ENCODE results near the gene DOCK2. TPM values are rescaled to one million over a fixed set of nuclear protein-coding genes. Genes with fewer than 3 reads are reported as not detected.

The DOCK2 gene
- total RNA-seq, 1 experiment from 2014 or later = 1.4 TPM

GRCh38 chr5:169944115-169944514, 307.0 kb downstream of the DOCK2 start:
- ChIA-PET CTCF (no interaction called here), POLR2A (no interaction called here)
- no peak overlapping the region for H3K4me3 ChIP-seq (ENCODE audit: low read depth in 2 of 2, low read length in 2 of 2)
- no peaks in the 10 kb centered on the region for H3K9me3 ChIP-seq (ENCODE audit: control insufficient read depth, insufficient read depth, low read depth, low read length)
- intact Hi-C loops (cut with micrococcal nuclease; ENCODE audit: unreplicated experiment) (no loop called here), in situ Hi-C loops (cut with HindIII; ENCODE audit: low pct_unique_long_range_greater_than_20kb, low sequenced_read_pairs) (no loop called here)
- H3K27ac ChIP-seq (ENCODE audit: low read length) = no peak overlapping the region
- BruUV-seq (replicated peaks) = no TSS peak
- DNase-seq (ENCODE audit: low read depth, low spot score) = no peak
- no peaks in the 10 kb centered on the region for H3K36me3 ChIP-seq (ENCODE audit: control insufficient read depth, insufficient read depth, low read length)
- no peak for ATAC-seq
- H3K27me3 ChIP-seq (ENCODE audit: control insufficient read depth, insufficient read depth, low read length) = no peaks in the 10 kb centered on the region
- no peak for TF ChIP-seq TCF7L2 (IDR thresholded peaks at IDR 0.05; ENCODE audit: low read depth, low read length)
- no peak for TF ChIP-seq SIN3A (IDR thresholded peaks at IDR 0.05; ENCODE audit: borderline replicate concordance, insufficient read depth, low read depth, low read length)
- TF ChIP-seq CTCF (IDR thresholded peaks at IDR 0.05) = no peak
- TF ChIP-seq REST (IDR thresholded peaks at IDR 0.05; ENCODE audit: insufficient read depth in 1 of 2, low read depth in 2 of 2, low read length in 1 of 2) = no peak
- TF ChIP-seq POLR2AphosphoS5 (IDR thresholded peaks at IDR 0.05; ENCODE audit: low read depth, low read length) = no peak
- peaks cover 5% of the 10 kb centered on the region; the same call in 1 of the 2 replicates for H3K4me1 ChIP-seq (ENCODE audit: control insufficient read depth, insufficient read depth, low read length)

DNA sequence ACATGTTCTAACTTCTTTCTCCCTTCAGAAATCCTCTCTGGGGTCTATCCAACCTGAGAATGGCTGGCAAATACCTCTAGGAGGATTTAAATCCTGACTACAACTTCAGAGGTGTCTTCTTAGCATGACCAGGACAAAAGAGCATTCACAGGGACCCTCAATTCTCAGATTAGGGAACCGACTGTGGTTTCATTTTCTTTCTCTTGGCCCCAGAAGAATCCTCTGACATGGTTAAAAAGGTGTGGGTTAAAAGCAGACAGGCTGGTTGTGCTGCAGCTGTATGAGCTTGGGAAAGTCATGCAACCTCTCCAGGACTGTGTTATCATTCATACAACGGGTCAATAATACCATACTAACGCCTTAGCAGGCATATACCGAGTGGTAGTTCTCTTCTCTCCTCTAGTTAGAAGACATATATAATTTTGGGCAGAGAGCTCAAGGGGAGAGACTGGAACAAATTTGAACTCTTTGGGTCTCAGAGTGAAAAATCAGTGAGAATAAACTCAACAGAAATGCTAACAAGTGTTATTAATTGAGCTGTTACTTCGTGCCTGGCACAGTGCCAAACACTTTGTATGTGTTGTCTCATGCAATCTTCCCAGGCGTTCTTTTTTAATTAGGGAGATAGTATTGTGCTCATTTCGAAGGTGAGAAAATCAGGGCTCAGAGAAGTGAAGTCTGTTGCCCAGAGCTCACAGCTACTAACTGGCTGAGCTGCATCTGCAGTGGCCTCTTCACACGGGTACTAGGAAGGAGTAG, 308.0 kb downstream of the DOCK2 start:
- H3K4me3 ChIP-seq (ENCODE audit: low read depth in 2 of 2, low read length in 2 of 2) = no peak overlapping the region
- H3K27me3 ChIP-seq (ENCODE audit: control insufficient read depth, insufficient read depth, low read length) = no peaks in the 10 kb centered on the region
- H3K4me1 ChIP-seq (ENCODE audit: control insufficient read depth, insufficient read depth, low read length) = peaks cover 5% of the 10 kb centered on the region; the same call in 1 of the 2 replicates
- in situ Hi-C loops (cut with HindIII; ENCODE audit: low pct_unique_long_range_greater_than_20kb, low sequenced_read_pairs) = no loop called here
- H3K27ac ChIP-seq (ENCODE audit: low read length) = no peak overlapping the region
- no TSS peak for BruUV-seq (replicated peaks)
- ATAC-seq (no peak), DNase-seq (ENCODE audit: low read depth, low spot score) (no peak)
- TF ChIP-seq TCF7L2 (IDR thresholded peaks at IDR 0.05; ENCODE audit: low read depth, low read length) (no peak), POLR2AphosphoS5 (IDR thresholded peaks at IDR 0.05; ENCODE audit: low read depth, low read length) (no peak), REST (IDR thresholded peaks at IDR 0.05; ENCODE audit: insufficient read depth in 1 of 2, low read depth in 2 of 2, low read length in 1 of 2) (no peak), SIN3A (IDR thresholded peaks at IDR 0.05; ENCODE audit: borderline replicate concordance, insufficient read depth, low read depth, low read length) (no peak), CTCF (IDR thresholded peaks at IDR 0.05) (no peak)
- ChIA-PET POLR2A (no interaction called here), CTCF (no interaction called here)
- H3K36me3 ChIP-seq (ENCODE audit: control insufficient read depth, insufficient read depth, low read length) = no peaks in the 10 kb centered on the region
- intact Hi-C loops (cut with micrococcal nuclease; ENCODE audit: unreplicated experiment) = no loop called here
- no peaks in the 10 kb centered on the region for H3K9me3 ChIP-seq (ENCODE audit: control insufficient read depth, insufficient read depth, low read depth, low read length)
